ENCODE measurements around the gene AFF1. TPM values are rescaled to one million over a fixed set of nuclear protein-coding genes. Genes with fewer than 3 reads are reported as not detected.
"Not testable (repeated sequence)": the region's sequence is repeated elsewhere in the genome, so short reads cannot be mapped to it uniquely, and the experiment has no call there.

The AFF1 gene
- total RNA-seq, 2 experiments from 2014 or later: 42.3 to 67.5 TPM

DNA sequence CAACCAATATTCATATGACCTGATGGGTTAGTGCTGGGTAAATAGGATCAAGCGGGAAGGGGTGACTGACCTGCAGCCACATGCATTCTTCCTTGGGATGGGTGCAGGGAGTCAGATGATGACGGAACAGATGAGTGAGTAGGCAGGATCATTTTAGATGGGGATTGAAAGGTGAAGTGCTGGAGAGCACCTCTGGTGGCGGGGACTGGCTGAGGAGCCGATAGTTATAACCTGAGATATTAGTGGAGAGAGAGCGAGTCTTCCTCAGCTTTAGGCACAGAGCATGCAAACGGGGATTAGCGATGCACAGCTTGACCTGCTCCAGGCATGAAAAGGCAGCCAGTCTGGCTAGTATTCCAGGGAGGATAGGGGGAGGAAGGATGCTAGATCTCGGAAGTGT, 99.1 kb downstream of the AFF1 start:
- DNase-seq (no peak), ATAC-seq (no peak)
- Mint-ChIP-seq H3K27ac (no peak overlapping the region), H3K4me1 (peaks cover 8% of the 10 kb centered on the region), H3K9me3 (ENCODE audit: low read depth) (no peaks in the 10 kb centered on the region), H3K36me3 (no peaks in the 10 kb centered on the region), H3K27me3 (no peaks in the 10 kb centered on the region), H3K4me3 (no peak overlapping the region)
- CTCF ChIA-PET: interaction anchor here (0.8 kb wide), 1 partner anchor 59 kb away, joined by 3 read pairs; no protein-coding TSS in a partner anchor

DNA sequence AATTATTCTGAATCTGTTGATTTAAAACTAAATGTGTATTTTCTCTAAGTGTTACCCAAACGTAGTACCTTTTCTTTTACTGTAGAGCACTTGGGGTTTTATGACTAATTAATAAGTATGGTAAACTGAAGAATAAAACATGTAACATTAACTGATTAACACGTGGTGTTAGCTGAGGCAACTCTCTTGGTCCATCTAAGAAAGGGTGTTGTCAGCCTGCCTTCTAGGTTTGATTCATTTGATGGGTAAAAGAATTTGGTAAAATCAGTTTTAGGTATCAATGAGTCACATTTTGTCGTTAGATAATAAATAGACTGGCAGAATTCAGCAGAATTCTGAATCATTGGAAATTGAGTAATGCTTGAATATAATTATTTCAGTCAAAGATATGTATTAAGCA, 99.7 kb downstream of the AFF1 start:
- DNase-seq (no peak), ATAC-seq (no peak)
- CTCF ChIA-PET: interaction anchor here (0.8 kb wide), 1 partner anchor 58 kb away, joined by 3 read pairs; no protein-coding TSS in a partner anchor
- Mint-ChIP-seq H3K4me1 (peaks cover 5% of the 10 kb centered on the region), H3K9me3 (ENCODE audit: low read depth) (no peaks in the 10 kb centered on the region), H3K36me3 (peaks cover 2% of the 10 kb centered on the region), H3K27ac (no peak overlapping the region), H3K27me3 (no peaks in the 10 kb centered on the region), H3K4me3 (no peak overlapping the region)

DNA sequence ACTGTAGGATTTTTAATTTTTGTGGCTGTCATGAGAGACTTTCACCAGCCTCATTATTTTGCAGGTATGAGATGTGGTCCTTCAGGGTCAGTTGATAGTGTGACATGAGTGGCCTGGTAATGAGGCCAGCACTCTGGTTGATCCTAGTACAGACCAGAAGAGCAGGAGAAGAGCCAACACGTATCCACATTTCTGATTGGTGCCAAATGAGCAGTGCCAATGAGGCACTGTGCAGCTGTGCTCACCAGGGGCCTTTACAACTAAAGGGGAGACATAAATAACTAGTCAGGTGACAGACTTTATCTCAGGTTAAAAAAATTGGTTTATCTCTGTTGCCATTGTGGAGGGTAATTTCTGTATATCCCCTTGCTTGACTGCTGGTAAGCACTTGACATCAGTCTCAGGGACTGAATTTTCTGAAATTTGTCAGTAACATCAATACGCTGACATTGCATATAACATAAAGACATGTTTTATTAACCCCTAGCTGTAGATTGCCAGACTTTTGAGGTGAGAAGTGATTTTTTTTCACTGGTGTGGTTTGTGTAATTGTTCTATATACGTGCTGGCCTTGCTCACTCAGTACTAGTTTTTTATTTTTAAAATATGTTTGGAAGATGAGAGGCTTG, 101.2 kb downstream of the AFF1 start:
- Mint-ChIP-seq H3K27ac (no peak overlapping the region), H3K36me3 (peaks cover 2% of the 10 kb centered on the region), H3K27me3 (no peaks in the 10 kb centered on the region), H3K4me3 (no peak overlapping the region), H3K9me3 (ENCODE audit: low read depth) (no peaks in the 10 kb centered on the region), H3K4me1 (peaks cover 5% of the 10 kb centered on the region)
- no peak for ATAC-seq
- DNase-seq: no peak
- CTCF ChIA-PET: no interaction called here

DNA sequence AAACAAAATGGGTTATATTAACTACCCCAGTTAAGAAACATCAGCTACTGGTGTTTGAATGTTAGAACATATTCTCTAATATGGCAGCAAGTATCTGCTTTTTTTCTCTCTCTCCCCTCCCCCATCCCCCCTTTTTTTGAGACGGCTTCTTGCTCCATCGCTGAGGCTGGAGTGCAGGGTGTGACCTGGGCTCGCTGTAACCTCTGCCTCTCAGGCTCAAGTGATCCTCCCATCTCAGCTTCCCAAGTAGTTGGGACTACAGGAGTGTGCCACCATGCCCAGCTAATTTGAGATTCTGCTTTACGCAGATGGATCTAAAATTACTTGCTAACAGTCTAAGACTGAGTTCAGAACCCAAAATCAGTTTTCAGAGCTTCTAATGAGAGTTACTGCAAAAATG, 101.9 kb downstream of the AFF1 start:
- H3K4me3 Mint-ChIP-seq: no peak overlapping the region
- ATAC-seq (no peak), DNase-seq (no peak)
- CTCF ChIA-PET: no interaction called here
- H3K27ac Mint-ChIP-seq: no peak overlapping the region
- H3K4me1 Mint-ChIP-seq: peaks cover 9% of the 10 kb centered on the region
- H3K36me3 Mint-ChIP-seq: peaks cover 2% of the 10 kb centered on the region
- H3K9me3 Mint-ChIP-seq (ENCODE audit: low read depth): no peaks in the 10 kb centered on the region
- no peaks in the 10 kb centered on the region for H3K27me3 Mint-ChIP-seq

DNA sequence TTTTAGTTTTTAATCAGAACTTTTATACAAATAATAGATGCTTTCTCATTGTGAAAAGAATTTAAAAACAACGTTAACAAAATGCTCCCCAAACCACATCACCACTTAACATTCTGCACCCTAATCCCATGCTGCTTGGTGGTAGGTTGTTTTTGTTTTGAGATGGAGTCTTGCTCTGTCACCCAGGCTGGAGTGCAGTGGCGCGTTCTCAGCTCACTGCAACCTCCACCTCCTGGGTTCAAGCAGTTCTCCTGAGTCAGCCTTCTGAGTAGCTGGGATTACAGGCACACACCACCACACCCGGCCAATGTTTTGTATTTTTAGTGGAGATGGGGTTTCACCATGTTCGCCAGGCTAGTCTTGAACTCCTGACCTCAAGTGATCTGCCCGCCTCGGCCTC, 102.4 kb downstream of the AFF1 start:
- H3K36me3 Mint-ChIP-seq; H3K27ac Mint-ChIP-seq; H3K27me3 Mint-ChIP-seq; CTCF ChIA-PET; H3K4me3 Mint-ChIP-seq; ATAC-seq; DNase-seq; H3K9me3 Mint-ChIP-seq (ENCODE audit: low read depth): not testable (repeated sequence)
- H3K4me1 Mint-ChIP-seq: peaks cover 12% of the 10 kb centered on the region

DNA sequence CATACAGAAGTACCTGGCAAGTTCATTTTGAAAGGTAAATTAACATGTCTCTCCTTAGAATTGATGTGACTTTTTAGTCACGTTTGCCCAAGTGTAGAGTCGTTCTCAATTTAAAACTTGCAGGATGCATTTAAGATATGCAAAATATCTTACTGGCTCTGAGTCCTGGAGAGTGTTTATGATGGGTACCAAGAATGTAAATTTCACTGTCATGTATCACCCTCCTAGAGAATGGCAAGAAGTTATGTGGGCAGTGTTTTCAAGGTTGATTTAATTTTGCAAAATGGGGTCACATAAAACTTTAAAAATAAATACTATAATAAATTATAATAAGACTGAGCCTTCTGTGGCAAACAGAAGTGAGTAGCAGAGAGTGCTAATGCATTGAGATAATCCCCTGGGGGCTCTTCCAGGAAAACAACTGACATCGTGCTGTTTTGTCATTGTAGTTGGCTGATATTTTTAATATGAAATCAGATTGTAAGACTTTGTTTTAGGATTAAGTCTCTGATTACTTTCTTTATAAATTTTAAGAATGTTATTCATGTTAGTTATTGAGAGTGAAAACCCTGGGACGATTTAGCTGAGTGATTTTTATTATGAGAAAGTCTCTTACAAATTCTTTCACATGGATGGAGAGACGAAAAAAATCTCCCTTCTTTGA, 103.0 kb downstream of the AFF1 start:
- Mint-ChIP-seq H3K4me1 (peaks cover 15% of the 10 kb centered on the region), H3K4me3 (no peak overlapping the region), H3K27ac (no peak overlapping the region), H3K9me3 (ENCODE audit: low read depth) (no peaks in the 10 kb centered on the region), H3K27me3 (no peaks in the 10 kb centered on the region), H3K36me3 (peaks cover 2% of the 10 kb centered on the region)
- DNase-seq: no peak
- CTCF ChIA-PET: no interaction called here
- ATAC-seq: no peak

DNA sequence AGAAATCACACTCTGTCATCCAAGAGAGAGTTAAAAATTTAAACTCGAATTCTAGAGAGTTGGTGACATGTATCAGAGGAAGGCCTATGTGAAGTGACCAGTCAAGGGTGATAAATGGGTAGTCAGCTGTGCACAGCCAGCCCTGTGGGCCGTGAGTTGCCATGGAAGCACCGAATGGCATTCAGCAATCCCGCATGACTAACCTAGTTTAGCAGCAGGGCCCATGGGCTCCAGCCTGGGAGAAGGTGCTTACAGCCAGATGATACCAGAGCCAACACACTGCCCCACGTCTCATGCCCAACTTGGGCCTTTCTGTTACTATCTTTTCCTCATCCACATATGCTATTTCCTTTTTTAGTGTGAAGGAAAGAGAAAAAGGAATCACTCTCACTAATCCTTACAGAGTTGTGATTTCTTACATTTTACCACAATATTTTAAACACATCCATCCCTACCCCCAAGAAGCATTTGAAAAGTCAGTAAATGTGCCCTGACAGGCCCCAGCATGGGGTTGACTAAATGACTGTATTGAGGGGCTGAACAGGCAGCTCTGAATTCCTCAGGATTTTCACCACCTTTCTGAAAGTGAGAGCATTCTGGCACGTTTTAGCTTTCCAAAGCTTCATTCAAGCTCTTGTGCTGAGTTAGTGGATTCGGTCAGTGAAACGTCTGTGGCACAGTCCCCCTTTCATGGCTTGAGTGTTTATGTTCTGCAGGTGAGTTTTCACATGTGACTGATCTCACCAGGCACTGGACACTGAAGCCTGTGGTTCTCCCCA, 104.2 kb downstream of the AFF1 start:
- CTCF ChIA-PET: interaction anchor here (1.2 kb wide), 1 partner anchor 117 kb away, joined by 3 read pairs; no protein-coding TSS in a partner anchor
- H3K36me3 Mint-ChIP-seq: peaks cover 2% of the 10 kb centered on the region
- H3K4me3 Mint-ChIP-seq: no peak overlapping the region
- H3K27me3 Mint-ChIP-seq: no peaks in the 10 kb centered on the region
- H3K27ac Mint-ChIP-seq: no peak overlapping the region
- ATAC-seq (no peak), DNase-seq (no peak)
- H3K9me3 Mint-ChIP-seq (ENCODE audit: low read depth): no peaks in the 10 kb centered on the region
- H3K4me1 Mint-ChIP-seq: peaks cover 16% of the 10 kb centered on the region

DNA sequence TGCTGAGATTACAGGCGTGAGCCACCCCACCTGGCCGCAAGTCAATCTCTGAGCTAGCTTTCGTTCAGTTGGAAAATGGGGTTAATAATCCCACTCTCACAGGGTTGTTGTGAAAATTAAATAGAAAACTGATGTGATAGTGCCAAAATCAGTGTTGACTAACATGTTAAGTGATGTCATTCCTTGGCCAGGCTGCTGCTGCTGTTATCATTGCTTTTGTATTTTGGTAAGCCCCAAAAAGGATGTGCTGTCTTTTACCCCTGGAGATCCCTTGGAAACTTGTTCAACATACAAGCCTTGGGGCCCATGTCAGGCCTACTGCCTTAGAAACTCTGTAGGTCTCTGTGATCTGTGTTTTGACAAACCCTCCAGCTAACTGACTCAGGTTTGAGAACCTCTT, 106.3 kb downstream of the AFF1 start:
- ATAC-seq (no peak), DNase-seq (no peak)
- Mint-ChIP-seq H3K4me3 (no peak overlapping the region), H3K36me3 (peaks cover 2% of the 10 kb centered on the region), H3K4me1 (peaks cover 16% of the 10 kb centered on the region), H3K27me3 (no peaks in the 10 kb centered on the region), H3K27ac (no peak overlapping the region), H3K9me3 (ENCODE audit: low read depth) (no peaks in the 10 kb centered on the region)
- CTCF ChIA-PET: interaction anchor here (1.0 to 1.1 kb wide), 2 partner anchors 12 to 52 kb away, joined by 3 to 4 read pairs; no protein-coding TSS in a partner anchor

DNA sequence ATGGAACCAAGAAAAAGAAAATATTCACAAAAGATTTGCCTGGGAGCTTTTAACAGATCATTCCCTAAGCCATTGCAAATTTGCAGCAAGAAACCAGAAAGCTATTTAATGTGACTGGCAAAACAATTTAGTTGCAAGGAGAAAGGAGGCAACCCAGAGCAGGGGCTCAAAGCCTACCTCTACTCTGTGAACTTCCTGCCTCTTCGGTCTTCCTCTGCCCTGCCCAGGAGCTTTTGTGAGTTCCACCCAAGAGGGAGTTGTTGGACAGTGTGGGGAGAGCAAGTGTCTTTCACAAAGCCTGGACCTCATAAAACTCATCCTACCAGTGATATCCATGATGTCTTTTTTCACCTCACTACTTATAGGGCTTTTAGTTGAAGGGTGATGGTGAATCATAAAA, 107.4 kb downstream of the AFF1 start:
- CTCF ChIA-PET: interaction anchor here (1.1 kb wide), 1 partner anchor 51 kb away, joined by 4 read pairs; no protein-coding TSS in a partner anchor
- no peak for DNase-seq
- ATAC-seq: no peak
- Mint-ChIP-seq H3K4me3 (no peak overlapping the region), H3K9me3 (ENCODE audit: low read depth) (no peaks in the 10 kb centered on the region), H3K4me1 (peaks cover 16% of the 10 kb centered on the region), H3K27me3 (no peaks in the 10 kb centered on the region), H3K27ac (no peak overlapping the region), H3K36me3 (peaks cover 10% of the 10 kb centered on the region)

DNA sequence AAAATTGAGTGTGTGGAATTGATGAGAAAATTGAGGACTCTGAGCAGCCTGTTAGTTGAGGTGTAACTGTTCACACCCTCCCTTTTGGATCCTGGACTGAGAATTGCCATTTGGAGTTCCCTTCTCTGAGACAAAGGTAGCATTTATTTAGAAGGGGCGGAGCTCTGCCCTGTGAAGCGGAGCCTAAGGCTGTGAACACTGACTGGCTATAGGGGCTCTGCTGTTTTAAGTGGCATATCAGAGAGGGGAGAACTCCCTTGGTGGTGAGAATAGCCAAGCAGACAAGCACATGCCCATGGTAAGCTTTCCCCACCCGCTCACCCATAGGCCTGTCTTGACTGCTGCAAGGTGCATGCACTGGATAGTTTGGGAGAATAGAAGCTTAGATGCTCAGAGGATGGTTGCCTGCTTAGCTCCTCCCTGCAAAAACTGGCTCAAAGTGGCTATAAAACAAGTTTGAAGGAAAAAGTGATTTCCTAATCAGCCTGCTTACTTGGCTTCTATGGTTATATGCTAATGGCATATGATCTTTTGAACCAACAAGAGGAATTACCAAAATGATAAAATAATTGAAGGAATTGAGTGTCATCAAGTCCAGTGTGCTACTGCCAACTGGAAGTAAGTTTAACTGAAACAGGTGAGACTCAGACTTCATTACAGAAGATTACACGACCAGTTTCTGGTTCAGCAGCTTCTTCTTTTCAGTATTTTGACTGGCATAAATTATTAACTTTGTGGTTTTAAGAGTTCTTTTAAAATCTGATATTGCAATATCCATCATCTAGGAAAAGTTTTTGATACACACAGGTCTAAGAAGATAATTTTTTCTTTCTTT, 108.4 kb downstream of the AFF1 start:
- H3K27me3 Mint-ChIP-seq: no peaks in the 10 kb centered on the region
- H3K27ac Mint-ChIP-seq: no peak overlapping the region
- no peaks in the 10 kb centered on the region for H3K9me3 Mint-ChIP-seq (ENCODE audit: low read depth)
- no peak for DNase-seq
- no peak overlapping the region for H3K4me3 Mint-ChIP-seq
- H3K4me1 Mint-ChIP-seq: peaks cover 13% of the 10 kb centered on the region
- H3K36me3 Mint-ChIP-seq: peaks cover 15% of the 10 kb centered on the region
- no peak for ATAC-seq
- CTCF ChIA-PET: no interaction called here

DNA sequence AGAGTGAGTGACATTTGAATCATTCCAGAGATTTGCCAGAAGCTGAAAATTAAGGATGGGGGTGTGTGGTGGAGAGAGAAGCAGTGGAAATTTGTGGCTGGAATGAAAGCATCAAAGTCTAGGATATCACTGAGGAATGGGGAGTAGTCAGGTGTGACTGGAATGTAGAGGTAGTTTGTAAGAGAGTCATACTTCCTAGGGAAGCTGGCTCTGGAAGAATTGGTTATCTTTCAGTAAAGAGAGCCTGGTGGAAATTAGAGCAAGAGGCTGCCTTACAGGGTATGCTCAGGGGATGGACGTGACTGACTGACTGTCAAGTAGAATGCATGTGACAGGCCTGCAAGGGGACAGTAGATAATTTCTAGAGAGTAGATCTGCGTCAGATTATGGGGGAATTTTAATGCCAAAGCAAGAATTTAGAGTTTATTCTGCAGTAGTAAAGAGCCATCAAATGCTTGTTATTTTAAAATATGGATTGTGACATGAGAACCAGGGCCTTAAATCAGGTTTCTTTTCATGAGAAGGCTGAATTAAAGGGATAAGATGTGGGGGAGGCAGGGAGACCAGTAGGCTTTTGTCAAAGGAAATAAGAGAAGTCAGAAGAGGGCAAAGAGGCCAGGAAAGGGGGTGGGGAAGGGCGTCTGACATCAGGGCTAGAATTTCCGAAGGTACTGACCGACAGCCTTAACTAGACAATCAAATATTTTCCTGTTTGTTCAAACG, 109.9 kb downstream of the AFF1 start:
- Mint-ChIP-seq H3K27me3 (no peaks in the 10 kb centered on the region), H3K36me3 (peaks cover 18% of the 10 kb centered on the region), H3K27ac (no peak overlapping the region), H3K9me3 (ENCODE audit: low read depth) (no peaks in the 10 kb centered on the region), H3K4me1 (peaks cover 16% of the 10 kb centered on the region), H3K4me3 (no peak overlapping the region)
- DNase-seq (no peak), ATAC-seq (no peak)
- CTCF ChIA-PET: interaction anchor here (1.0 kb wide), 1 partner anchor 15 kb away, joined by 3 read pairs; no protein-coding TSS in a partner anchor

DNA sequence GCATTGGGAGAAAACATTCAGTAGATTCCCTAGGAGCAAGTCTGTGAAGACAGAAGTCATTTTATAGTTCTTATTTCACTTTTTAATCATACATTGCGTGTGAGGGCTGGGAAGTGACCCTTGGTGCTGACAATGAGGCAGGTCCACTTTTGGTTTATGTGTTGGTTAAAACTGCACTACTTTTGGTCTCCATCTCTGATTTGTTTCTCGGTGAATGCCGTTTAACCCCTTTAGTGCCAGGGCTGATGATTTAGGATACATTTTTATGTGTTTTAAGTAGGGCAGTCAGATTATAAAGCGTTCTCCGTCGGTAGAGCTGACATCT, 110.4 kb downstream of the AFF1 start:
- Mint-ChIP-seq H3K9me3 (ENCODE audit: low read depth) (no peaks in the 10 kb centered on the region), H3K36me3 (peaks cover 18% of the 10 kb centered on the region), H3K4me3 (no peak overlapping the region), H3K4me1 (peaks cover 19% of the 10 kb centered on the region), H3K27ac (no peak overlapping the region), H3K27me3 (no peaks in the 10 kb centered on the region)
- no peak for DNase-seq
- CTCF ChIA-PET: no interaction called here
- no peak for ATAC-seq

DNA sequence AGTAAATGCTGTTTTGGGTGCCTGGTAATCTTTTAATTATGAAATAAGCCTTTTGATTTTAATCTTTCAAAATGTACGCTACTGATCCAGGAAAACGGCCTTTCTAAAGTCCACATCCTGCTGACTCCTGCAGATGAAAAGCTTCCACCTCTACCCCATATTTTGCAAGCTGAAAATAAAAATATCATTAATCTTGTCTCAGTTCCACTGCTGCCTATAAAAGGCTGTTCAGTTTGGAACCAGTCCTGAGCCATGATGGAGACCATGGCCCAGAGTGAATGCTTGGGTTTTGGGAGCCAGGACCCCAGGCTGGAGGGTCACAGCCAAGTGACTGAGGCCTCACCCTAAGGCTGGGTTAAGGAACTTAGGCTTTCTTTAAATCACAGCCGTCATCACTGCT, 110.8 kb downstream of the AFF1 start:
- ATAC-seq (no peak), DNase-seq (no peak)
- Mint-ChIP-seq H3K27ac (no peak overlapping the region), H3K4me1 (peaks cover 24% of the 10 kb centered on the region), H3K4me3 (no peak overlapping the region), H3K36me3 (peaks cover 22% of the 10 kb centered on the region), H3K9me3 (ENCODE audit: low read depth) (no peaks in the 10 kb centered on the region), H3K27me3 (no peaks in the 10 kb centered on the region)
- CTCF ChIA-PET: no interaction called here

Measured in activated CD8-positive, alpha-beta memory T cell treated with anti-CD3 and anti-CD28 coated beads, Interleukin-2, amount 10 ng/mL, durations not matched to agents 7 days and 5 days (primary cell).